ENCODE measurements around the gene WWTR1.

DNA sequence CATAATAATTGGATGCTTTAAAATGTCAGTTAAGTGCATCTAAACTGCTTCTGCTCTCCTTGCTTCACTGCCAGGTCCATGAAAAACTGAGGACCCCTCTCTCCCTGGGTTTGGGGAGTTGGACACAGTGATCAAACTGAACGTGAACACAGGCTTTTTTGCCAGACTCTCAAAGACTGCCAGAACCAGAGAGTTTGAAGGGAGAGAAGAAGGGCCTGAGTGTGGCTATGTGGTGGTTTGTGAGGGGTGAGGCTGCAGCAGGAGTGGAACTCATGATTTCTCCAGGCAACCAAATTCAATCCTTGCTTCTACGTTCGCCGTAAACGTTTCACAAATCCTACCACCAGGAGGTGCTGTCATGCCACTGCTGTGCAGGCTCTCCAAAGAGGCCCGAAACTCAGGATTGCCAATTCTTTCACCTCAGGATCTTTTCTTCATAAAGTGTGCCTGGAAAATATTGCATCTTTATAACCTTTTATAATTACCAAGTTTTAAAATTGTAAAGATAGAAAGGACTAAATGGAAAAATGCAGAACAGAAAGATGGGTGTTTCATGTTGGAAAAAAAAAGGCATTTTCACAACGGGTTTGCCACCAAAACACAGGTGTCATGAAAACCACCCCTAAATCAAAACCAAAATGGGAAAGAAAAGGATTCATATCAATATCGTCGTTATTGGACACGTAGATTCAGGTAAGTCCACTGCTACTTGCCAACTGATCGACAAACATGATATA lies 163.6 kb downstream of the WWTR1 start:
- TF ChIP-seq CTCF (conservative IDR thresholded peaks at IDR 0.05 in 1 of 2, IDR thresholded peaks at IDR 0.05 in 1 of 2; ENCODE audit: extremely low read depth in 1 of 2, insufficient read depth in 1 of 2, low read depth in 1 of 2, low read length in 2 of 2): peak; percentile 80 to 83
- TF ChIP-seq EZH2 (IDR thresholded peaks at IDR 0.05; ENCODE audit: borderline replicate concordance, low read length): no peak

All from mammary epithelial cell (primary cell).